Measurements from ENCODE around the gene EIF4G2.

DNA sequence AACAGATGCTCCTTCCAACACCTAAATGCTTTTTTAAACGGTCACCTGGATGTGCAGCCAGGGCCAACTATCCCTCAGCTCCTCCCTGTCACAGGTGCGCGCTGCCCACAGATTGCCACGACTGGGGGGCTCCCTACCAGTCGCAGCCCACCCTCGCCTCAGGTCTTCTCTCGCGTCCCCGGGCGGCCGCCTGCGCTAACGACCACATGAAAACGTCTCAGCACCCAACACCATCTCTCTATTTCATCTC is 48.7 kb upstream of the EIF4G2 start:
- TF ChIP-seq CTCF (IDR thresholded peaks at IDR 0.05): no peak
- no peak for TF ChIP-seq TCF7L2 (IDR thresholded peaks at IDR 0.05; ENCODE audit: low read depth, low read length)
- no peak; a peak in 1 of 4 replicates for TF ChIP-seq REST (IDR thresholded peaks at IDR 0.05; ENCODE audit: insufficient read depth in 1 of 2, low read depth in 2 of 2, low read length in 1 of 2)
- no peak for TF ChIP-seq POLR2AphosphoS5 (IDR thresholded peaks at IDR 0.05; ENCODE audit: low read depth, low read length)
- TF ChIP-seq SIN3A (IDR thresholded peaks at IDR 0.05; ENCODE audit: borderline replicate concordance, insufficient read depth, low read depth, low read length): no peak

Data from Panc1 (cell line).